IMR-90 (cell line): Measurements from ENCODE around the gene ACTR1A. TPM values are rescaled to one million over a fixed set of nuclear protein-coding genes. Genes with fewer than 3 reads are reported as not detected.

Experiments used
- ATAC-seq: fragments of 200-7000 bp; cut with Tn5 transposase; 2 replicates; pipeline ENCODE4 v1.9.1; 2020; ENCODE audit warnings: low read depth, mild to moderate bottlenecking, moderate library complexity
- BruUV-seq: library from RNA; stranded (reverse); fragments of 400-500 nt; replicated peaks from 2 replicates; lab custom pipeline; 2021; lab: Mats Ljungman, UMichigan
- CTCF ChIA-PET: fragments of 300-600 bp; formaldehyde crosslinking; extraction: SDS; loops from one replicate; lab custom pipeline; 2021; ENCODE audit warnings: antibody characterized with exemption; lab: Yijun Ruan, JAX
- POLR2A ChIA-PET: fragments of 300-600 bp; sonication (Branson Sonifier 250); formaldehyde crosslinking; loops from one replicate; lab custom pipeline; 2022; ENCODE audit warnings: antibody characterized with exemption; ENCODE audit not compliant: unreplicated experiment; lab: Charles Lee
- DNase-seq: peaks from one replicate; pipeline ENCODE4 v3.0.0; 2013
- H2AFZ ChIP-seq: replicated peaks from 2 replicates; pipeline ENCODE3; 2013; ENCODE audit warnings: low read length, mild to moderate bottlenecking; ENCODE audit not compliant: poor library complexity
- H2AK5ac ChIP-seq: 2 replicates; pipeline ENCODE4 v1.6.1; 2013; ENCODE audit warnings: low read depth, low read length, inconsistent platforms
- H2AK9ac ChIP-seq: replicated peaks from 2 replicates; pipeline ENCODE3; 2013; ENCODE audit warnings: mild to moderate bottlenecking, low read depth, low read length, moderate library complexity; ENCODE audit not compliant: poor library complexity
- H2BK120ac ChIP-seq: 2 replicates; pipeline ENCODE4 v1.6.1; 2013; ENCODE audit warnings: low read depth, low read length, inconsistent platforms
- H2BK15ac ChIP-seq: 3 replicates; pipeline ENCODE4 v1.6.1; 2013; ENCODE audit warnings: low read depth, low read length, inconsistent platforms
- H2BK20ac ChIP-seq: 2 replicates; pipeline ENCODE4 v1.6.1; 2013; ENCODE audit warnings: low read depth, mild to moderate bottlenecking, inconsistent platforms, low read length, moderate library complexity
- H2BK5ac ChIP-seq: 2 replicates; pipeline ENCODE4 v1.6.1; 2013; ENCODE audit warnings: mild to moderate bottlenecking, low read depth, low read length, inconsistent platforms; ENCODE audit not compliant: poor library complexity, severe bottlenecking
- H3K14ac ChIP-seq: replicated peaks from 2 replicates; pipeline ENCODE4 v1.6.1; 2013; ENCODE audit warnings: low read depth, low read length, inconsistent platforms
- H3K18ac ChIP-seq: 2 replicates; pipeline ENCODE4 v1.6.1; 2013; ENCODE audit warnings: low read depth, low read length, control low read depth
- H3K23ac ChIP-seq: 2 replicates; pipeline ENCODE4 v1.6.1; 2013; ENCODE audit warnings: low read depth, low read length, inconsistent platforms
- H3K27ac ChIP-seq: 2 replicates; pipeline ENCODE4 v1.5.1; 2013; ENCODE audit warnings: mild to moderate bottlenecking, control low read depth, low read length; ENCODE audit not compliant: insufficient read depth
- H3K27me3 ChIP-seq: 2 replicates; pipeline ENCODE4 v1.6.1; 2013; ENCODE audit warnings: low read length; ENCODE audit not compliant: control insufficient read depth, insufficient read depth
- H3K36me3 ChIP-seq: 2 replicates; pipeline ENCODE4 v1.6.1; 2013; ENCODE audit warnings: low read length, mixed read lengths; ENCODE audit not compliant: control insufficient read depth, insufficient read depth
- H3K4ac ChIP-seq: 2 replicates; pipeline ENCODE4 v1.6.1; 2013; ENCODE audit warnings: low read depth, low read length, inconsistent platforms
- H3K4me1 ChIP-seq: 2 replicates; pipeline ENCODE4 v1.6.1; 2013; ENCODE audit warnings: low read length, mixed read lengths; ENCODE audit not compliant: control insufficient read depth, insufficient read depth
- H3K4me2 ChIP-seq: 2 replicates; pipeline ENCODE4 v1.6.1; 2013; ENCODE audit warnings: low read depth, mild to moderate bottlenecking, control low read depth, low read length, moderate library complexity
- H3K4me3 ChIP-seq: 2 replicates; pipeline ENCODE4 v1.5.1; 2013; ENCODE audit warnings: low read depth, mild to moderate bottlenecking, control low read depth, low read length, moderate library complexity; ENCODE audit not compliant: insufficient read depth
- H3K56ac ChIP-seq: 2 replicates; pipeline ENCODE4 v1.6.1; 2013; ENCODE audit warnings: low read length, inconsistent platforms; ENCODE audit not compliant: insufficient read depth; ENCODE audit errors: extremely low read depth
- H3K79me1 ChIP-seq, 2 experiments: 2 replicates each; pipeline ENCODE4 v1.6.1; 2013; ENCODE audit warnings: low read length in 2 of 2, inconsistent platforms in 1 of 2, low read depth in 1 of 2
- H3K9ac ChIP-seq: 2 replicates; pipeline ENCODE4 v1.6.1; 2013; ENCODE audit warnings: low read depth, low read length, control low read depth
- H3K9me1 ChIP-seq: 2 replicates; pipeline ENCODE4 v1.6.1; 2013; ENCODE audit warnings: low read length, inconsistent platforms; ENCODE audit not compliant: insufficient read depth
- H3K9me3 ChIP-seq: 2 replicates; pipeline ENCODE4 v1.6.1; 2013; ENCODE audit warnings: low read length; ENCODE audit not compliant: control insufficient read depth, insufficient read depth
- H4K20me1 ChIP-seq: 2 replicates; pipeline ENCODE4 v1.6.1; 2013; ENCODE audit warnings: low read length, inconsistent platforms; ENCODE audit not compliant: insufficient read depth
- H4K5ac ChIP-seq: 2 replicates; pipeline ENCODE4 v1.6.1; 2013; ENCODE audit warnings: mild to moderate bottlenecking, low read depth, low read length, control low read depth
- H4K8ac ChIP-seq, 2 experiments: 2 replicates each; pipeline ENCODE4 v1.6.1; 2013; ENCODE audit warnings: low read depth in 2 of 2, low read length in 2 of 2, control low read depth in 1 of 2, inconsistent platforms in 1 of 2
- H4K91ac ChIP-seq: 2 replicates; pipeline ENCODE4 v1.6.1; 2013; ENCODE audit warnings: low read depth, low read length, inconsistent platforms; ENCODE audit not compliant: insufficient read depth
- BHLHE40 ChIP-seq: fragments of 150-350 bp; IDR thresholded peaks from 2 replicates; pipeline ENCODE4 v1.6.1; 2016; ENCODE audit warnings: mild to moderate bottlenecking, low read depth, low read length
- CEBPB ChIP-seq: IDR thresholded peaks from 2 replicates; pipeline ENCODE4 v1.6.1; 2012; ENCODE audit warnings: low read depth, low read length, improper control_type of control experiment
- CHD1 ChIP-seq: IDR thresholded peaks from 2 replicates; pipeline ENCODE4 v1.6.1; 2012; ENCODE audit warnings: low read depth, low read length, improper control_type of control experiment
- MAFK ChIP-seq: IDR thresholded peaks from 2 replicates; pipeline ENCODE4 v1.6.1; 2012; ENCODE audit warnings: low read depth, low read length, improper control_type of control experiment
- MAZ ChIP-seq: IDR thresholded peaks from 2 replicates; pipeline ENCODE4 v1.6.1; 2012; ENCODE audit warnings: low read depth, mild to moderate bottlenecking, low read length, improper control_type of control experiment, moderate library complexity, borderline replicate concordance
- POLR2A ChIP-seq: IDR thresholded peaks from 2 replicates; pipeline ENCODE4 v1.6.1; 2012; ENCODE audit warnings: mild to moderate bottlenecking, low read depth, low read length
- RAD21 ChIP-seq: IDR thresholded peaks from 2 replicates; pipeline ENCODE4 v1.6.1; 2012; ENCODE audit warnings: low read length, improper control_type of control experiment
- RCOR1 ChIP-seq: IDR thresholded peaks from 2 replicates; pipeline ENCODE4 v1.6.1; 2012; ENCODE audit warnings: mild to moderate bottlenecking, low read length, improper control_type of control experiment; ENCODE audit not compliant: insufficient replicate concordance
- RFX5 ChIP-seq: IDR thresholded peaks from 2 replicates; pipeline ENCODE4 v1.8.0; 2012; ENCODE audit warnings: low read depth, mild to moderate bottlenecking, low read length, moderate library complexity
- USF2 ChIP-seq: fragments of 150-350 bp; IDR thresholded peaks from 2 replicates; pipeline ENCODE4 v1.6.1; 2017; ENCODE audit warnings: mild to moderate bottlenecking, antibody characterized with exemption, low read length, low read depth
- WGBS, 2 experiments: methylation state at CpG; one replicate each; pipeline versions ENCODE4 v1.1.5 to v1.1.7; 2013; ENCODE audit warnings: missing lambda C conversion rate in 2 of 2; ENCODE audit not compliant: insufficient read length in 1 of 2; ENCODE audit errors: extremely low coverage in 2 of 2; 5-methylcytosine and 5-hydroxymethylcytosine counted together
- dilution Hi-C: fragments of 300-500 bp; cut with HindIII; formaldehyde crosslinking; loops from one replicate; pipeline ENCODE4 v1.14.3; 2018; ENCODE audit warnings: low sequenced_read_pairs; ENCODE audit not compliant: unreplicated experiment
- in situ Hi-C: fragments of 300-500 bp; cut with MboI; formaldehyde crosslinking; loops from 3 replicates; pipeline ENCODE4 v1.14.3; 2019; ENCODE audit warnings: low sequenced_read_pairs, inconsistent platforms, mixed read lengths
- intact Hi-C: fragments of 100-400 bp; cut with micrococcal nuclease; formaldehyde crosslinking; loops from 2 replicates; pipeline ENCODE4 v1.10.0; 2022
- polyA plus RNA-seq, 3 experiments: library from polyadenylated mRNA; depleted of rRNA; stranded (reverse); fragments of >200 nt; gene quantifications; 2 replicates each; pipeline ENCODE4 v1.2.3, GENCODE V29; 2012; ENCODE audit warnings: low replicate concordance in 1 of 3
- total RNA-seq: library from RNA; depleted of rRNA; stranded (reverse); fragments of >200 nt; gene quantifications from 2 replicates; pipeline ENCODE4 v1.2.3, GENCODE V29; 2012

The ACTR1A gene
- total and polyA plus RNA-seq, 2 of the 4 experiments (the other 2 are of a cell fraction): 142 to 157 TPM

- in situ Hi-C loops: no loop called here
- intact Hi-C loops: no loop called here
These were observed 37.0 kb downstream of the ACTR1A start for GRCh38 chr10:102465466-102465865.

More at GRCh38 chr10:102465466-102465865, 37.0 kb downstream of the ACTR1A start:
- no peak overlapping the region for H3K4ac ChIP-seq
- ChIA-PET CTCF (no interaction called here), POLR2A (no interaction called here)
- peak overlapping the region; percentile 65 for H2AK9ac ChIP-seq
- no peaks in the 10 kb centered on the region for H3K9me3 ChIP-seq
- no peak overlapping the region for H2BK120ac ChIP-seq
- BruUV-seq: no TSS peak
- H3K14ac ChIP-seq: no peak overlapping the region
- no peak overlapping the region for H3K4me2 ChIP-seq
- peaks cover 16% of the 10 kb centered on the region for H3K27me3 ChIP-seq
- dilution Hi-C loops: no loop called here
- whole genome bisulfite sequencing, 2 experiments: no CpG with 5 or more reads among the region's 3 CpGs
- H3K9me1 ChIP-seq: peaks cover 3% of the 10 kb centered on the region
- H3K18ac ChIP-seq: no peak overlapping the region
- no peak overlapping the region for H2BK20ac ChIP-seq
- no peak overlapping the region for H3K27ac ChIP-seq
- ATAC-seq (no peak), DNase-seq (no peak)
- H3K79me1 ChIP-seq: no peaks in the 10 kb centered on the region
- TF ChIP-seq MAFK (no peak), POLR2A (no peak), RCOR1 (no peak), CHD1 (no peak), MAZ (no peak), CEBPB (no peak), RAD21 (no peak), RFX5 (no peak), BHLHE40 (no peak), USF2 (no peak)
- H2AFZ ChIP-seq: no peak overlapping the region
- H2BK5ac ChIP-seq: no peak overlapping the region
- no peak overlapping the region for H3K9ac ChIP-seq
- H3K23ac ChIP-seq: no peak overlapping the region
- H4K8ac ChIP-seq: no peak overlapping the region
- H4K91ac ChIP-seq: no peak overlapping the region
- no peak overlapping the region for H3K4me3 ChIP-seq
- H2AK5ac ChIP-seq: no peak overlapping the region
- H3K4me1 ChIP-seq: peaks cover 8% of the 10 kb centered on the region
- no peaks in the 10 kb centered on the region for H3K36me3 ChIP-seq
- no peak overlapping the region for H3K56ac ChIP-seq
- H4K5ac ChIP-seq: no peak overlapping the region
- no peaks in the 10 kb centered on the region for H4K20me1 ChIP-seq
- H2BK15ac ChIP-seq: no peak overlapping the region
